GM21619 (cell line): Measurements from ENCODE around the gene TEX54.
"Not testable (repeated sequence)": the region's sequence is repeated elsewhere in the genome, so short reads cannot be mapped to it uniquely, and the experiment has no call there.

ENCODE experiments used
- ATAC-seq: cut with Tn5 transposase; IDR thresholded peaks from one replicate; pipeline ENCODE4 v1.9.1; 2021; ENCODE audit not compliant: unreplicated experiment

The TEX54 gene

GRCh38 chr11:62832336-62833234, at the start of gene TEX54:
Gene TEX54 (minus strand): TSS chr11:62832841.
- ATAC-seq: peak; percentile 13

- no peak for ATAC-seq
These were observed 49.7 kb upstream of the TEX54 start for GRCh38 chr11:62882431-62882749.

GRCh38 chr11:62881579-62882430, 49.2 kb upstream of the TEX54 start:
- ATAC-seq: peak; percentile 41

GRCh38 chr11:62880803-62881578, 48.4 kb upstream of the TEX54 start, which contains the start of gene SLC3A2:
Gene SLC3A2 (plus strand): TSS chr11:62880896. CDS start chr11:62881024, 128 bp downstream.
- peak; percentile 77 for ATAC-seq

GRCh38 chr11:62880231-62880802, 47.7 kb upstream of the TEX54 start:
- peak; percentile 7 for ATAC-seq

- ATAC-seq: no peak
These were observed 46.8 kb upstream of the TEX54 start for GRCh38 chr11:62879235-62879978.

GRCh38 chr11:62876712-62877111, 44.1 kb upstream of the TEX54 start:
- ATAC-seq: no peak

- ATAC-seq: no peak
These were observed 43.2 kb upstream of the TEX54 start for GRCh38 chr11:62875698-62876478.

GRCh38 chr11:62874851-62875250, 42.2 kb upstream of the TEX54 start:
- ATAC-seq: no peak

- ATAC-seq: no peak
These were observed 33.0 kb upstream of the TEX54 start for GRCh38 chr11:62865635-62866034.

GRCh38 chr11:62863687-62864335, 31.2 kb upstream of the TEX54 start:
- no peak for ATAC-seq

GRCh38 chr11:62861564-62862192, 29.0 kb upstream of the TEX54 start:
- not testable (repeated sequence) for ATAC-seq

- no peak for ATAC-seq
These were observed 28.4 kb upstream of the TEX54 start for GRCh38 chr11:62860835-62861563.

- ATAC-seq: not testable (repeated sequence)
These were observed 26.7 kb upstream of the TEX54 start for GRCh38 chr11:62859281-62859703.

GRCh38 chr11:62858201-62858600, 25.6 kb upstream of the TEX54 start:
- no peak for ATAC-seq

- no peak for ATAC-seq
These were observed 24.9 kb upstream of the TEX54 start for GRCh38 chr11:62857541-62857982.

GRCh38 chr11:62856333-62856895, 23.8 kb upstream of the TEX54 start:
- ATAC-seq: no peak
